ENCODE results near the gene NPAS2. TPM values are rescaled to one million over a fixed set of nuclear protein-coding genes. Genes with fewer than 3 reads are reported as not detected.

The NPAS2 gene, protein sequence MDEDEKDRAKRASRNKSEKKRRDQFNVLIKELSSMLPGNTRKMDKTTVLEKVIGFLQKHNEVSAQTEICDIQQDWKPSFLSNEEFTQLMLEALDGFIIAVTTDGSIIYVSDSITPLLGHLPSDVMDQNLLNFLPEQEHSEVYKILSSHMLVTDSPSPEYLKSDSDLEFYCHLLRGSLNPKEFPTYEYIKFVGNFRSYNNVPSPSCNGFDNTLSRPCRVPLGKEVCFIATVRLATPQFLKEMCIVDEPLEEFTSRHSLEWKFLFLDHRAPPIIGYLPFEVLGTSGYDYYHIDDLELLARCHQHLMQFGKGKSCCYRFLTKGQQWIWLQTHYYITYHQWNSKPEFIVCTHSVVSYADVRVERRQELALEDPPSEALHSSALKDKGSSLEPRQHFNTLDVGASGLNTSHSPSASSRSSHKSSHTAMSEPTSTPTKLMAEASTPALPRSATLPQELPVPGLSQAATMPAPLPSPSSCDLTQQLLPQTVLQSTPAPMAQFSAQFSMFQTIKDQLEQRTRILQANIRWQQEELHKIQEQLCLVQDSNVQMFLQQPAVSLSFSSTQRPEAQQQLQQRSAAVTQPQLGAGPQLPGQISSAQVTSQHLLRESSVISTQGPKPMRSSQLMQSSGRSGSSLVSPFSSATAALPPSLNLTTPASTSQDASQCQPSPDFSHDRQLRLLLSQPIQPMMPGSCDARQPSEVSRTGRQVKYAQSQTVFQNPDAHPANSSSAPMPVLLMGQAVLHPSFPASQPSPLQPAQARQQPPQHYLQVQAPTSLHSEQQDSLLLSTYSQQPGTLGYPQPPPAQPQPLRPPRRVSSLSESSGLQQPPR
- polyA plus RNA-seq (2013): 4.8 and 5.4 TPM in 2 replicates

- Histone ChIP-seq H3K4me1 (ENCODE audit: control insufficient read depth in 1 of 2, insufficient read depth in 2 of 2, low read length in 2 of 2) (peaks cover 11 to 13% of the 10 kb centered on the region in 2 experiments), H4K8ac (ENCODE audit: low read depth, low read length) (no peak within 1 kb of the TSS), H3K79me1 (ENCODE audit: low read length) (peaks cover 2% of the 10 kb centered on the region), H3K4ac (ENCODE audit: low read depth, low read length) (no peak within 1 kb of the TSS), H2AK5ac (ENCODE audit: low read length) (no peak within 1 kb of the TSS), H3K9ac (ENCODE audit: low read length) (no peak within 1 kb of the TSS), H3K27ac (ENCODE audit: low read depth, low read length) (no peak within 1 kb of the TSS), H2BK5ac (ENCODE audit: low read depth, low read length, poor library complexity) (no peak within 1 kb of the TSS), H2BK120ac (ENCODE audit: insufficient read depth, low read length, poor library complexity) (no peak within 1 kb of the TSS), H3K18ac (ENCODE audit: low read length) (peak within 1 kb of the TSS; percentile 39), H3K79me2 (ENCODE audit: control insufficient read depth, insufficient read depth, low read length, poor library complexity) (peaks cover 2% of the 10 kb centered on the region), H3K23ac (ENCODE audit: low read length) (no peak within 1 kb of the TSS), H3K9me3 (ENCODE audit: insufficient read depth, low read depth, low read length) (peaks cover 1% of the 10 kb centered on the region), H3K4me3 (ENCODE audit: low read depth, low read length) (peak within 1 kb of the TSS; percentile 69), H3K36me3 (ENCODE audit: control insufficient read depth in 1 of 2, insufficient read depth in 2 of 2, low read length in 2 of 2) (no peaks in the 10 kb centered on the region), H2BK12ac (ENCODE audit: low read length) (no peak within 1 kb of the TSS), H4K91ac (ENCODE audit: low read depth, low read length) (no peak within 1 kb of the TSS), H4K12ac (ENCODE audit: low read depth, low read length) (no peak within 1 kb of the TSS), H3K4me2 (ENCODE audit: low read length) (peak within 1 kb of the TSS; percentile 96), H2AFZ (ENCODE audit: insufficient read depth, low read length, poor library complexity) (peak within 1 kb of the TSS; percentile 66), H3K27me3 (ENCODE audit: insufficient read depth, low read length) (peaks cover 21% of the 10 kb centered on the region), H3K14ac (ENCODE audit: low read length) (no peak within 1 kb of the TSS)
- DNase-seq: peak; percentile 16 to 61
- no CpG with 5 or more reads among the region's 91 CpGs for WGBS (ENCODE audit: extremely low coverage, insufficient coverage, insufficient read length)
Measured at GRCh38 chr2:100819370-100820272, at the start of gene NPAS2. TSS of gene NPAS2 (plus strand) at chr2:100820139. CDS start at chr2:100904755, 84,616 bp downstream.

- Histone ChIP-seq H2BK5ac (ENCODE audit: low read depth, low read length, poor library complexity) (no peak overlapping the region), H3K4me3 (ENCODE audit: low read depth, low read length) (no peak overlapping the region), H2BK120ac (ENCODE audit: insufficient read depth, low read length, poor library complexity) (no peak overlapping the region), H3K4ac (ENCODE audit: low read depth, low read length) (no peak overlapping the region), H3K27ac (ENCODE audit: low read depth, low read length) (no peak overlapping the region), H4K12ac (ENCODE audit: low read depth, low read length) (no peak overlapping the region), H3K23ac (ENCODE audit: low read length) (no peak overlapping the region), H2AK5ac (ENCODE audit: low read length) (no peak overlapping the region), H3K18ac (ENCODE audit: low read length) (no peak overlapping the region), H3K4me2 (ENCODE audit: low read length) (no peak overlapping the region), H4K91ac (ENCODE audit: low read depth, low read length) (no peak overlapping the region), H4K8ac (ENCODE audit: low read depth, low read length) (no peak overlapping the region), H3K9me3 (ENCODE audit: insufficient read depth, low read depth, low read length) (no peaks in the 10 kb centered on the region), H3K14ac (ENCODE audit: low read length) (no peak overlapping the region), H2AFZ (ENCODE audit: insufficient read depth, low read length, poor library complexity) (no peak overlapping the region), H3K9ac (ENCODE audit: low read length) (no peak overlapping the region), H3K36me3 (ENCODE audit: control insufficient read depth in 1 of 2, insufficient read depth in 2 of 2, low read length in 2 of 2) (no peaks in the 10 kb centered on the region), H3K27me3 (ENCODE audit: insufficient read depth, low read length) (no peaks in the 10 kb centered on the region), H3K79me1 (ENCODE audit: low read length) (no peaks in the 10 kb centered on the region), H3K4me1 (ENCODE audit: control insufficient read depth in 1 of 2, insufficient read depth in 2 of 2, low read length in 2 of 2) (peaks cover 0 to 6% of the 10 kb centered on the region in 2 experiments), H2BK12ac (ENCODE audit: low read length) (no peak overlapping the region), H3K79me2 (ENCODE audit: control insufficient read depth, insufficient read depth, low read length, poor library complexity) (no peaks in the 10 kb centered on the region)
- no CpG with 5 or more reads among the region's 4 CpGs for WGBS (ENCODE audit: extremely low coverage, insufficient coverage, insufficient read length)
- DNase-seq: no peak
Measured at GRCh38 chr2:100771125-100771524, 48.8 kb upstream of the NPAS2 start.

DNA sequence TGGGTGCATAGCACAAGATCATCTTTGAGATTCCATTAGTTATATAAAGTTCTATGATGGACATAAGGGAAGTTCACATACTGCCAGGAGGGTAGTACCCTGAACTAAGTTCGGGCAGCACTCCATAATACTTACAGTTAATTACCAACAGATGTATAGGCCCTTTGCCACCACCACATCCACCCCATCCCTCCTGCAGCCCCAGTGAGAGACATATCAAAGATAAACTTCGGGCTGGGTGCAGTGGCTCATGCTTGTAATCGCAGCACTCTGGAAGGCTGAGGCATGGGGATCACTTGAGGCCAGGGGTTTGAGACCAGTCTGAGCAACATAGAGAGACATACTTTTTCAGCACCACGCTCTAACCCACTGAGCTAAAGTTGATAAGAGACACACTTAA, 46.4 kb upstream of the NPAS2 start:
- H2BK12ac ChIP-seq (ENCODE audit: low read length): no peak overlapping the region
- DNase-seq: no peak
- no peaks in the 10 kb centered on the region for H3K36me3 ChIP-seq (ENCODE audit: control insufficient read depth in 1 of 2, insufficient read depth in 2 of 2, low read length in 2 of 2)
- H3K4ac ChIP-seq (ENCODE audit: low read depth, low read length): no peak overlapping the region
- WGBS (ENCODE audit: extremely low coverage, insufficient coverage, insufficient read length): no CpG with 5 or more reads among the region's 4 CpGs
- no peak overlapping the region for H3K23ac ChIP-seq (ENCODE audit: low read length)
- H3K79me1 ChIP-seq (ENCODE audit: low read length): no peaks in the 10 kb centered on the region
- H4K12ac ChIP-seq (ENCODE audit: low read depth, low read length): no peak overlapping the region
- H3K4me2 ChIP-seq (ENCODE audit: low read length): no peak overlapping the region
- no peaks in the 10 kb centered on the region for H3K79me2 ChIP-seq (ENCODE audit: control insufficient read depth, insufficient read depth, low read length, poor library complexity)
- H3K9ac ChIP-seq (ENCODE audit: low read length): no peak overlapping the region
- no peak overlapping the region for H2AFZ ChIP-seq (ENCODE audit: insufficient read depth, low read length, poor library complexity)
- H2BK120ac ChIP-seq (ENCODE audit: insufficient read depth, low read length, poor library complexity): no peak overlapping the region
- no peak overlapping the region for H3K18ac ChIP-seq (ENCODE audit: low read length)
- no peak overlapping the region for H3K4me3 ChIP-seq (ENCODE audit: low read depth, low read length)
- H3K4me1 ChIP-seq (ENCODE audit: control insufficient read depth in 1 of 2, insufficient read depth in 2 of 2, low read length in 2 of 2): no peaks in the 10 kb centered on the region
- H2AK5ac ChIP-seq (ENCODE audit: low read length): no peak overlapping the region
- H3K9me3 ChIP-seq (ENCODE audit: insufficient read depth, low read depth, low read length): no peaks in the 10 kb centered on the region
- H4K8ac ChIP-seq (ENCODE audit: low read depth, low read length): no peak overlapping the region
- H4K91ac ChIP-seq (ENCODE audit: low read depth, low read length): no peak overlapping the region
- H3K14ac ChIP-seq (ENCODE audit: low read length): no peak overlapping the region
- no peak overlapping the region for H2BK5ac ChIP-seq (ENCODE audit: low read depth, low read length, poor library complexity)
- no peaks in the 10 kb centered on the region for H3K27me3 ChIP-seq (ENCODE audit: insufficient read depth, low read length)
- H3K27ac ChIP-seq (ENCODE audit: low read depth, low read length): no peak overlapping the region

DNA sequence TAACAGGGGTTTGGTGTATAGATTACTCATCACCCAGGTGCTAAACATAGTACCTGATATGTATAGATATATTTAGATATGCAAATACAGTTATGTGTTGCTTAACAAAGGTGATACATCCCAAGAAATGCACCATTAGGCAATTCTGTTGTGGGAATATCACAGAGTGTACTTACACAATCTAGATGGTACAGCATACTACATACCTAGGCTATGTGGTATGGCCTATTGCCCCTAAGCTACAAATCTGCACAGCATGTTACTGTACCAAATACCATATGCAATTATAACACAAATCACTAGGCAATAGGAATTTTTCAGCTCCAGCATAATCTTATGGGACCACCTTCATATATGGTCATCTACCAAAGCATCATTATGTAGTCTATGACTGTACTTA, 43.5 kb upstream of the NPAS2 start:
- H3K4ac ChIP-seq (ENCODE audit: low read depth, low read length): no peak overlapping the region
- no peak overlapping the region for H4K91ac ChIP-seq (ENCODE audit: low read depth, low read length)
- H2BK12ac ChIP-seq (ENCODE audit: low read length): no peak overlapping the region
- no peaks in the 10 kb centered on the region for H3K9me3 ChIP-seq (ENCODE audit: insufficient read depth, low read depth, low read length)
- H4K8ac ChIP-seq (ENCODE audit: low read depth, low read length): no peak overlapping the region
- no peak overlapping the region for H2BK120ac ChIP-seq (ENCODE audit: insufficient read depth, low read length, poor library complexity)
- no peak overlapping the region for H2AK5ac ChIP-seq (ENCODE audit: low read length)
- H3K9ac ChIP-seq (ENCODE audit: low read length): no peak overlapping the region
- no peak overlapping the region for H3K4me2 ChIP-seq (ENCODE audit: low read length)
- DNase-seq: peak; percentile 63 to 81
- H3K36me3 ChIP-seq (ENCODE audit: control insufficient read depth in 1 of 2, insufficient read depth in 2 of 2, low read length in 2 of 2): no peaks in the 10 kb centered on the region
- H3K79me2 ChIP-seq (ENCODE audit: control insufficient read depth, insufficient read depth, low read length, poor library complexity): no peaks in the 10 kb centered on the region
- H3K27ac ChIP-seq (ENCODE audit: low read depth, low read length): no peak overlapping the region
- H3K4me3 ChIP-seq (ENCODE audit: low read depth, low read length): no peak overlapping the region
- no peak overlapping the region for H2AFZ ChIP-seq (ENCODE audit: insufficient read depth, low read length, poor library complexity)
- H3K4me1 ChIP-seq (ENCODE audit: control insufficient read depth in 1 of 2, insufficient read depth in 2 of 2, low read length in 2 of 2): no peaks in the 10 kb centered on the region
- H3K14ac ChIP-seq (ENCODE audit: low read length): no peak overlapping the region
- H3K23ac ChIP-seq (ENCODE audit: low read length): no peak overlapping the region
- H2BK5ac ChIP-seq (ENCODE audit: low read depth, low read length, poor library complexity): no peak overlapping the region
- no peak overlapping the region for H4K12ac ChIP-seq (ENCODE audit: low read depth, low read length)
- no peak overlapping the region for H3K18ac ChIP-seq (ENCODE audit: low read length)
- H3K79me1 ChIP-seq (ENCODE audit: low read length): no peaks in the 10 kb centered on the region
- no peaks in the 10 kb centered on the region for H3K27me3 ChIP-seq (ENCODE audit: insufficient read depth, low read length)
